GM23338 (cell line): ENCODE measurements around the gene TPP2. TPM values are rescaled to one million over a fixed set of nuclear protein-coding genes. Genes with fewer than 3 reads are reported as not detected.

ENCODE experiments used
- ATAC-seq: fragments of 200-7000 bp; cut with Tn5 transposase; 3 replicates; pipeline ENCODE4 v1.9.1; 2020
- DNase-seq: peaks from one replicate; pipeline ENCODE4 v3.0.0-alpha.2; 2015; ENCODE audit warnings: low spot score
- H2AFZ ChIP-seq: fragments of 200-600 bp; sonication (generic); 2 replicates; pipeline ENCODE4 v1.8.0; 2016; ENCODE audit warnings: antibody characterized with exemption, mild to moderate bottlenecking, moderate library complexity
- H3F3A ChIP-seq: fragments of 200-600 bp; sonication (generic); replicated peaks from 2 replicates; pipeline ENCODE4 v1.8.0; 2017; ENCODE audit warnings: antibody characterized with exemption, mixed run types, low read depth
- H3K27ac ChIP-seq: fragments of 200-600 bp; sonication (generic); 2 replicates; pipeline ENCODE4 v1.6.1; 2016; ENCODE audit warnings: low read depth
- H3K27me3 ChIP-seq: fragments of 200-600 bp; sonication (generic); 2 replicates; pipeline ENCODE4 v1.8.0; 2016; ENCODE audit warnings: mild to moderate bottlenecking, mixed run types, moderate library complexity; ENCODE audit not compliant: insufficient read depth
- H3K36me3 ChIP-seq: fragments of 200-600 bp; sonication (generic); 2 replicates; pipeline ENCODE4 v1.8.0; 2016; ENCODE audit warnings: mild to moderate bottlenecking; ENCODE audit not compliant: insufficient read depth
- H3K4me1 ChIP-seq: fragments of 200-600 bp; sonication (generic); 2 replicates; pipeline ENCODE4 v1.8.0; 2016; ENCODE audit warnings: mild to moderate bottlenecking, moderate library complexity; ENCODE audit not compliant: insufficient read depth
- H3K4me2 ChIP-seq: fragments of 200-600 bp; sonication (generic); 2 replicates; pipeline ENCODE4 v1.7.1; 2017; ENCODE audit warnings: mixed run types
- H3K4me3 ChIP-seq: fragments of 200-600 bp; sonication (generic); 2 replicates; pipeline ENCODE4 v1.6.1; 2016; ENCODE audit warnings: mixed run types
- H3K79me2 ChIP-seq: fragments of 200-600 bp; sonication (generic); replicated peaks from 2 replicates; pipeline ENCODE4 v1.8.0; 2017; ENCODE audit warnings: mild to moderate bottlenecking; ENCODE audit not compliant: insufficient read depth
- H3K9me2 ChIP-seq: fragments of 200-600 bp; sonication (generic); 2 replicates; pipeline ENCODE4 v1.8.0; 2017; ENCODE audit not compliant: insufficient read depth
- H4K20me1 ChIP-seq: fragments of 200-600 bp; sonication (generic); replicated peaks from 2 replicates; pipeline ENCODE4 v1.8.0; 2017; ENCODE audit warnings: mild to moderate bottlenecking; ENCODE audit not compliant: insufficient read depth
- H3K27ac Mint-ChIP-seq: 2 replicates; pipeline ENCODE4 v1.8.0; 2020; ENCODE audit warnings: inconsistent platforms, mild to moderate bottlenecking, moderate library complexity, mixed read lengths
- H3K27me3 Mint-ChIP-seq: 3 replicates; pipeline ENCODE4 v1.8.0; 2022; ENCODE audit warnings: low read depth, mild to moderate bottlenecking, moderate library complexity, mixed read lengths, inconsistent platforms; ENCODE audit not compliant: insufficient read depth, poor library complexity
- H3K36me3 Mint-ChIP-seq: 3 replicates; pipeline ENCODE4 v1.8.0; 2021; ENCODE audit warnings: low read depth, mild to moderate bottlenecking, inconsistent platforms, moderate library complexity, mixed read lengths
- H3K4me1 Mint-ChIP-seq: 3 replicates; pipeline ENCODE4 v1.8.0; 2020; ENCODE audit warnings: mild to moderate bottlenecking, inconsistent platforms, mixed read lengths
- H3K4me3 Mint-ChIP-seq: 3 replicates; pipeline ENCODE4 v1.8.0; 2021; ENCODE audit warnings: moderate library complexity, mild to moderate bottlenecking, inconsistent platforms, mixed read lengths
- H3K9me3 Mint-ChIP-seq: 3 replicates; pipeline ENCODE4 v1.8.0; 2020; ENCODE audit warnings: moderate library complexity, mild to moderate bottlenecking, inconsistent platforms, mixed read lengths
- CREB1 ChIP-seq: fragments of 250-450 bp; sonication (Bioruptor Pico); IDR thresholded peaks from 2 replicates; pipeline ENCODE4 v1.5.0; 2020; ENCODE audit warnings: low read depth, mild to moderate bottlenecking, moderate library complexity
- EZH2 ChIP-seq: fragments of 200-600 bp; sonication (generic); IDR thresholded peaks from one replicate; pipeline ENCODE4 v1.8.0; 2017; ENCODE audit warnings: antibody characterized with exemption, mild to moderate bottlenecking, low read depth; ENCODE audit not compliant: unreplicated experiment
- EZH2phosphoT487 ChIP-seq: fragments of 200-600 bp; sonication (generic); IDR thresholded peaks from one replicate; pipeline ENCODE4 v1.8.1; 2018; ENCODE audit warnings: antibody characterized with exemption; ENCODE audit not compliant: unreplicated experiment
- JUNB ChIP-seq: IDR thresholded peaks from one replicate; pipeline ENCODE4 v1.6.1; 2016; ENCODE audit warnings: antibody characterized with exemption; ENCODE audit not compliant: unreplicated experiment
- NANOG ChIP-seq: IDR thresholded peaks from 2 replicates; pipeline ENCODE4 v1.6.1; 2016; ENCODE audit warnings: antibody characterized with exemption, borderline replicate concordance
- POLR2AphosphoS5 ChIP-seq: IDR thresholded peaks from 2 replicates; pipeline ENCODE4 v1.6.1; 2016; ENCODE audit warnings: antibody characterized with exemption, low read depth
- STAT1 ChIP-seq: IDR thresholded peaks from one replicate; pipeline ENCODE4 v1.6.1; 2016; ENCODE audit warnings: antibody characterized with exemption; ENCODE audit not compliant: unreplicated experiment
- ZNF114 ChIP-seq: fragments of 250-450 bp; sonication (Bioruptor Pico); IDR thresholded peaks from 2 replicates; pipeline ENCODE4 v1.5.0; 2020; ENCODE audit warnings: mild to moderate bottlenecking, moderate library complexity
- ZNF331 ChIP-seq: fragments of 250-450 bp; sonication (Bioruptor Pico); IDR thresholded peaks from 2 replicates; pipeline ENCODE4 v1.5.0; 2020; ENCODE audit warnings: low read depth, mild to moderate bottlenecking, moderate library complexity
- polyA plus RNA-seq: library from polyadenylated mRNA; unstranded; fragments of >200 nt; fragmentation: Nextera tagmentation; extraction: Ambion mirVana; gene quantifications from 2 replicates; pipeline ENCODE4 v1.2.1, GENCODE V29; 2016
- total RNA-seq: library from RNA; depleted of rRNA; stranded (reverse); fragments of >200 nt; shearing (Covaris generic); gene quantifications from 2 replicates; pipeline ENCODE4 v1.2.3, GENCODE V29; 2014
- TF ChIP-seq, protein P1 (sequence below): IDR thresholded peaks from 2 replicates; pipeline ENCODE4 v1.6.1; 2016; ENCODE audit warnings: antibody characterized with exemption
- TF ChIP-seq, protein P2 (sequence below), 2 experiments: fragments of 200-600 bp in 1 of 2; sonication (generic) in 1 of 2; conservative IDR thresholded peaks; 2 replicates each; pipeline versions ENCODE4 v1.5.1 to v1.6.1; 2016 to 2017; ENCODE audit warnings: antibody characterized with exemption in 2 of 2, low read depth in 2 of 2, mild to moderate bottlenecking in 2 of 2, moderate library complexity in 1 of 2
- TF ChIP-seq, protein P3 (sequence below): fragments of 250-450 bp; sonication (Bioruptor Pico); IDR thresholded peaks from 2 replicates; pipeline ENCODE4 v1.5.0; 2020; ENCODE audit warnings: mild to moderate bottlenecking, moderate library complexity

Gene TPP2
- total and polyA plus RNA-seq, 2 experiments from 2014 or later, result 56.6 to 111 TPM

DNA sequence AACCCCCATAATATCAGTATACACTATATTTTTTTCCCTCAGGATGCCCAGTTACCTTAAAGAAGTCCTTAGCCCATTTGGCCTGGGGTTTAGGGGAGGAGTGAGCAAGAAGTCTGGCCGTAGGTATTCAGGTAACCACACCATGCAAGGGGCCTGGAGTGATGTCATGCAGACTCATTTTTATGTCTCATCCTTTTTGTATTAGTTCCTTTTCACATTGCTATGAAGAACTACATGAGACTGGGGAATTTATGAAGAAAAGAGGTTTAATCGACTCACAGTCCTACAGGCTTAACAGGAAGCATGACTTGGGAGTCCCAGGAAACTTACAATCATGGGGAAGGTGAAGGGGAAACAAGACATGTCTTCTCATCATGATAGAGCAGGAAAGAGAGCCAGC, 12.2 kb downstream of the TPP2 start:
- H3K4me1 Mint-ChIP-seq, result no peaks in the 10 kb centered on the region
- H3K79me2 ChIP-seq, result peaks cover 100% of the 10 kb centered on the region
- H3K4me3 Mint-ChIP-seq, result no peak overlapping the region
- H3K4me1 ChIP-seq, result no peaks in the 10 kb centered on the region
- 0 out of 2 replicates have a peak overlapping the region, but pooled peaks have one; percentile 51 for H3K27ac Mint-ChIP-seq
- H3K27ac ChIP-seq, result no peak overlapping the region
- H3K36me3 Mint-ChIP-seq, result peaks cover 63% of the 10 kb centered on the region
- H3K4me3 ChIP-seq, result no peak overlapping the region
- no peaks in the 10 kb centered on the region for H3K9me2 ChIP-seq
- H3K36me3 ChIP-seq, result peaks cover 36% of the 10 kb centered on the region
- no peak for DNase-seq
- no peak overlapping the region for H2AFZ ChIP-seq
- no peaks in the 10 kb centered on the region for H3K27me3 ChIP-seq
- H4K20me1 ChIP-seq, result peaks cover 35% of the 10 kb centered on the region
- H3K27me3 Mint-ChIP-seq, result peaks cover 3% of the 10 kb centered on the region
- TF ChIP-seq JUNB (no peak), POLR2AphosphoS5 (no peak), ZNF114 (CRISPR knock-in tag) (no peak)
- no peaks in the 10 kb centered on the region for H3F3A ChIP-seq
- H3K9me3 Mint-ChIP-seq, result no peaks in the 10 kb centered on the region
- no peak overlapping the region for H3K4me2 ChIP-seq
- ATAC-seq, result no peak

DNA sequence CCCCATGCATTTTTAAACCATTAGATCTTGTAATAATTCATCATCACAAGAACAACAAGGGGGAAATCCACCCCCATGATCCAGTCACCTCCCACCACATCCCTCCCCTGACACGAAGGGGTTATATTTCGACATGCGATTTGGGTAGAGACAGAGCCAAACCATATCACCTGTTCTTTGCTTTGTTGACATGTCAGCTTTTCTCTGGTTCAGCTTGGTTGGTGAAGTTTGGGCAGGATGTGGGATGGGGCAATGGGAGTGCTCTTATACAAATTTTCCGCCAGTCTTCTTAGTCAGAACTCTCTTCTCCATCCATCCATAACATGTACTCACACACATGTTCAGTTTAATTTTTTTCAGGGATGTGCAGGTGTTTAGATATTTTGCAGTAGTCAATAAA, 12.9 kb downstream of the TPP2 start:
- no peak for ATAC-seq
- Histone ChIP-seq H3K9me2 (no peaks in the 10 kb centered on the region), H3K4me3 (no peak overlapping the region), H3K36me3 (peaks cover 36% of the 10 kb centered on the region), H2AFZ (no peak overlapping the region), H3F3A (no peaks in the 10 kb centered on the region), H3K27me3 (no peaks in the 10 kb centered on the region), H3K79me2 (peaks cover 99% of the 10 kb centered on the region), H3K4me1 (no peaks in the 10 kb centered on the region), H3K4me2 (no peak overlapping the region), H4K20me1 (peaks cover 35% of the 10 kb centered on the region), H3K27ac (no peak overlapping the region)
- H3K27ac Mint-ChIP-seq, result no peak overlapping the region
- H3K4me3 Mint-ChIP-seq, result no peak overlapping the region
- H3K27me3 Mint-ChIP-seq, result peaks cover 3% of the 10 kb centered on the region
- no peak for DNase-seq
- H3K4me1 Mint-ChIP-seq, result no peaks in the 10 kb centered on the region
- no peaks in the 10 kb centered on the region for H3K9me3 Mint-ChIP-seq
- H3K36me3 Mint-ChIP-seq, result peaks cover 61% of the 10 kb centered on the region
- TF ChIP-seq, protein P1, sequence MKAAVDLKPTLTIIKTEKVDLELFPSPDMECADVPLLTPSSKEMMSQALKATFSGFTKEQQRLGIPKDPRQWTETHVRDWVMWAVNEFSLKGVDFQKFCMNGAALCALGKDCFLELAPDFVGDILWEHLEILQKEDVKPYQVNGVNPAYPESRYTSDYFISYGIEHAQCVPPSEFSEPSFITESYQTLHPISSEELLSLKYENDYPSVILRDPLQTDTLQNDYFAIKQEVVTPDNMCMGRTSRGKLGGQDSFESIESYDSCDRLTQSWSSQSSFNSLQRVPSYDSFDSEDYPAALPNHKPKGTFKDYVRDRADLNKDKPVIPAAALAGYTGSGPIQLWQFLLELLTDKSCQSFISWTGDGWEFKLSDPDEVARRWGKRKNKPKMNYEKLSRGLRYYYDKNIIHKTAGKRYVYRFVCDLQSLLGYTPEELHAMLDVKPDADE, result no peak
- TF ChIP-seq EZH2, result no peak
- no peak for TF ChIP-seq EZH2phosphoT487
- no peak for TF ChIP-seq POLR2AphosphoS5
- no peak for TF ChIP-seq ZNF331 (CRISPR knock-in tag)
- TF ChIP-seq, protein P2, sequence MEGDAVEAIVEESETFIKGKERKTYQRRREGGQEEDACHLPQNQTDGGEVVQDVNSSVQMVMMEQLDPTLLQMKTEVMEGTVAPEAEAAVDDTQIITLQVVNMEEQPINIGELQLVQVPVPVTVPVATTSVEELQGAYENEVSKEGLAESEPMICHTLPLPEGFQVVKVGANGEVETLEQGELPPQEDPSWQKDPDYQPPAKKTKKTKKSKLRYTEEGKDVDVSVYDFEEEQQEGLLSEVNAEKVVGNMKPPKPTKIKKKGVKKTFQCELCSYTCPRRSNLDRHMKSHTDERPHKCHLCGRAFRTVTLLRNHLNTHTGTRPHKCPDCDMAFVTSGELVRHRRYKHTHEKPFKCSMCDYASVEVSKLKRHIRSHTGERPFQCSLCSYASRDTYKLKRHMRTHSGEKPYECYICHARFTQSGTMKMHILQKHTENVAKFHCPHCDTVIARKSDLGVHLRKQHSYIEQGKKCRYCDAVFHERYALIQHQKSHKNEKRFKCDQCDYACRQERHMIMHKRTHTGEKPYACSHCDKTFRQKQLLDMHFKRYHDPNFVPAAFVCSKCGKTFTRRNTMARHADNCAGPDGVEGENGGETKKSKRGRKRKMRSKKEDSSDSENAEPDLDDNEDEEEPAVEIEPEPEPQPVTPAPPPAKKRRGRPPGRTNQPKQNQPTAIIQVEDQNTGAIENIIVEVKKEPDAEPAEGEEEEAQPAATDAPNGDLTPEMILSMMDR (conservative IDR thresholded peaks at IDR 0.05; ENCODE audit: low read depth in 2 of 2), result no peak
- TF ChIP-seq ZNF114 (CRISPR knock-in tag), result no peak
- TF ChIP-seq JUNB, result no peak
- TF ChIP-seq, protein P3, sequence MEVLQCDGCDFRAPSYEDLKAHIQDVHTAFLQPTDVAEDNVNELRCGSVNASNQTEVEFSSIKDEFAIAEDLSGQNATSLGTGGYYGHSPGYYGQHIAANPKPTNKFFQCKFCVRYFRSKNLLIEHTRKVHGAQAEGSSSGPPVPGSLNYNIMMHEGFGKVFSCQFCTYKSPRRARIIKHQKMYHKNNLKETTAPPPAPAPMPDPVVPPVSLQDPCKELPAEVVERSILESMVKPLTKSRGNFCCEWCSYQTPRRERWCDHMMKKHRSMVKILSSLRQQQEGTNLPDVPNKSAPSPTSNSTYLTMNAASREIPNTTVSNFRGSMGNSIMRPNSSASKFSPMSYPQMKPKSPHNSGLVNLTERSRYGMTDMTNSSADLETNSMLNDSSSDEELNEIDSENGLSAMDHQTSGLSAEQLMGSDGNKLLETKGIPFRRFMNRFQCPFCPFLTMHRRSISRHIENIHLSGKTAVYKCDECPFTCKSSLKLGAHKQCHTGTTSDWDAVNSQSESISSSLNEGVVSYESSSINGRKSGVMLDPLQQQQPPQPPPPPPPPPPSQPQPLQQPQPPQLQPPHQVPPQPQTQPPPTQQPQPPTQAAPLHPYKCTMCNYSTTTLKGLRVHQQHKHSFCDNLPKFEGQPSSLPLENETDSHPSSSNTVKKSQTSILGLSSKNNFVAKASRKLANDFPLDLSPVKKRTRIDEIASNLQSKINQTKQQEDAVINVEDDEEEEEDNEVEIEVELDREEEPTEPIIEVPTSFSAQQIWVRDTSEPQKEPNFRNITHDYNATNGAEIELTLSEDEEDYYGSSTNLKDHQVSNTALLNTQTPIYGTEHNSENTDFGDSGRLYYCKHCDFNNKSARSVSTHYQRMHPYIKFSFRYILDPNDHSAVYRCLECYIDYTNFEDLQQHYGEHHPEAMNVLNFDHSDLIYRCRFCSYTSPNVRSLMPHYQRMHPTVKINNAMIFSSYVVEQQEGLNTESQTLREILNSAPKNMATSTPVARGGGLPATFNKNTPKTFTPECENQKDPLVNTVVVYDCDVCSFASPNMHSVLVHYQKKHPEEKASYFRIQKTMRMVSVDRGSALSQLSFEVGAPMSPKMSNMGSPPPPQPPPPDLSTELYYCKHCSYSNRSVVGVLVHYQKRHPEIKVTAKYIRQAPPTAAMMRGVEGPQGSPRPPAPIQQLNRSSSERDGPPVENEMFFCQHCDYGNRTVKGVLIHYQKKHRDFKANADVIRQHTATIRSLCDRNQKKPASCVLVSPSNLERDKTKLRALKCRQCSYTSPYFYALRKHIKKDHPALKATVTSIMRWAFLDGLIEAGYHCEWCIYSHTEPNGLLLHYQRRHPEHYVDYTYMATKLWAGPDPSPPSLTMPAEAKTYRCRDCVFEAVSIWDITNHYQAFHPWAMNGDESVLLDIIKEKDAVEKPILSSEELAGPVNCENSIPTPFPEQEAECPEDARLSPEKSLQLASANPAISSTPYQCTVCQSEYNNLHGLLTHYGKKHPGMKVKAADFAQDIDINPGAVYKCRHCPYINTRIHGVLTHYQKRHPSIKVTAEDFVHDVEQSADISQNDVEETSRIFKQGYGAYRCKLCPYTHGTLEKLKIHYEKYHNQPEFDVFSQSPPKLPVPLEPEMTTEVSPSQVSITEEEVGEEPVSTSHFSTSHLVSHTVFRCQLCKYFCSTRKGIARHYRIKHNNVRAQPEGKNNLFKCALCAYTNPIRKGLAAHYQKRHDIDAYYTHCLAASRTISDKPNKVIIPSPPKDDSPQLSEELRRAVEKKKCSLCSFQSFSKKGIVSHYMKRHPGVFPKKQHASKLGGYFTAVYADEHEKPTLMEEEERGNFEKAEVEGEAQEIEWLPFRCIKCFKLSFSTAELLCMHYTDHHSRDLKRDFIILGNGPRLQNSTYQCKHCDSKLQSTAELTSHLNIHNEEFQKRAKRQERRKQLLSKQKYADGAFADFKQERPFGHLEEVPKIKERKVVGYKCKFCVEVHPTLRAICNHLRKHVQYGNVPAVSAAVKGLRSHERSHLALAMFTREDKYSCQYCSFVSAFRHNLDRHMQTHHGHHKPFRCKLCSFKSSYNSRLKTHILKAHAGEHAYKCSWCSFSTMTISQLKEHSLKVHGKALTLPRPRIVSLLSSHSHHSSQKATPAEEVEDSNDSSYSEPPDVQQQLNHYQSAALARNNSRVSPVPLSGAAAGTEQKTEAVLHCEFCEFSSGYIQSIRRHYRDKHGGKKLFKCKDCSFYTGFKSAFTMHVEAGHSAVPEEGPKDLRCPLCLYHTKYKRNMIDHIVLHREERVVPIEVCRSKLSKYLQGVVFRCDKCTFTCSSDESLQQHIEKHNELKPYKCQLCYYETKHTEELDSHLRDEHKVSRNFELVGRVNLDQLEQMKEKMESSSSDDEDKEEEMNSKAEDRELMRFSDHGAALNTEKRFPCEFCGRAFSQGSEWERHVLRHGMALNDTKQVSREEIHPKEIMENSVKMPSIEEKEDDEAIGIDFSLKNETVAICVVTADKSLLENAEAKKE (CRISPR knock-in tag), result no peak
- TF ChIP-seq CREB1 (CRISPR knock-in tag), result no peak
- no peak for TF ChIP-seq STAT1
- no peak for TF ChIP-seq NANOG
